ENCODE results near the gene AP2S1. TPM values are rescaled to one million over a fixed set of nuclear protein-coding genes. Genes with fewer than 3 reads are reported as not detected.

AP2S1 gene
- total RNA-seq, 1 experiment from 2014 or later: 241 TPM

GRCh38 chr19:46830864-46831263 is 19.8 kb downstream of the AP2S1 start:
- H3K27ac ChIP-seq (ENCODE audit: low read depth, low read length, poor library complexity, severe bottlenecking): no peak overlapping the region
- DNase-seq (ENCODE audit: low spot score): no peak

GRCh38 chr19:46828484-46828883 is 22.2 kb downstream of the AP2S1 start:
- BruUV-seq (replicated peaks): no TSS peak
- ChIA-PET CTCF (interaction anchor here (0.7 kb wide), 2 partner anchors 33 to 137 kb away, joined by 3 read pairs; no protein-coding TSS in a partner anchor), POLR2A (ENCODE audit: low non-redundant PET) (interaction anchor here (0.7 kb wide), 1 partner anchor 33 kb away, joined by 6 read pairs; no protein-coding TSS in a partner anchor)
- intact Hi-C loops (cut with micrococcal nuclease; ENCODE audit: unreplicated experiment): no loop called here
- no peaks in the 10 kb centered on the region for H3K4me1 ChIP-seq (ENCODE audit: insufficient read depth, low read length, poor library complexity, severe bottlenecking)
- H3K9me3 ChIP-seq (ENCODE audit: low read depth, low read length, poor library complexity, severe bottlenecking): no peaks in the 10 kb centered on the region
- H3K27ac ChIP-seq (ENCODE audit: low read depth, low read length, poor library complexity, severe bottlenecking): no peak overlapping the region
- no peak for DNase-seq (ENCODE audit: low spot score)
- H3K27me3 ChIP-seq (replicated peaks; ENCODE audit: insufficient read depth, low read depth, low read length, poor library complexity): no peaks in the 10 kb centered on the region
- TF ChIP-seq EZH2 (IDR thresholded peaks at IDR 0.05; ENCODE audit: borderline replicate concordance, low read depth, low read length, poor library complexity, severe bottlenecking) (no peak), CTCF (conservative IDR thresholded peaks at IDR 0.05; ENCODE audit: low read depth, low read length) (no peak)
- H3K4me3 ChIP-seq (ENCODE audit: low read depth, low read length, poor library complexity, severe bottlenecking): no peak overlapping the region
- no peaks in the 10 kb centered on the region for H3K36me3 ChIP-seq (ENCODE audit: insufficient read depth, low read length, poor library complexity, severe bottlenecking)

More at GRCh38 chr19:46830864-46831263, 19.8 kb downstream of the AP2S1 start:
- TF ChIP-seq CTCF (conservative IDR thresholded peaks at IDR 0.05; ENCODE audit: low read depth, low read length) (no peak), EZH2 (IDR thresholded peaks at IDR 0.05; ENCODE audit: borderline replicate concordance, low read depth, low read length, poor library complexity, severe bottlenecking) (no peak)
- CTCF ChIA-PET: no interaction called here
- no peaks in the 10 kb centered on the region for H3K4me1 ChIP-seq (ENCODE audit: insufficient read depth, low read length, poor library complexity, severe bottlenecking)
- no TSS peak for BruUV-seq (replicated peaks)
- no peak overlapping the region for H3K4me3 ChIP-seq (ENCODE audit: low read depth, low read length, poor library complexity, severe bottlenecking)
- POLR2A ChIA-PET (ENCODE audit: low non-redundant PET): no interaction called here
- H3K27me3 ChIP-seq (replicated peaks; ENCODE audit: insufficient read depth, low read depth, low read length, poor library complexity): no peaks in the 10 kb centered on the region
- no peaks in the 10 kb centered on the region for H3K9me3 ChIP-seq (ENCODE audit: low read depth, low read length, poor library complexity, severe bottlenecking)
- intact Hi-C loops (cut with micrococcal nuclease; ENCODE audit: unreplicated experiment): no loop called here
- H3K36me3 ChIP-seq (ENCODE audit: insufficient read depth, low read length, poor library complexity, severe bottlenecking): no peaks in the 10 kb centered on the region

GRCh38 chr19:46825731-46826055 is 25.0 kb downstream of the AP2S1 start:
- no peak for TF ChIP-seq CTCF (conservative IDR thresholded peaks at IDR 0.05; ENCODE audit: low read depth, low read length)
- ChIA-PET CTCF (no interaction called here), POLR2A (ENCODE audit: low non-redundant PET) (no interaction called here)
- Histone ChIP-seq H3K4me1 (ENCODE audit: insufficient read depth, low read length, poor library complexity, severe bottlenecking) (peaks cover 1% of the 10 kb centered on the region), H3K27me3 (replicated peaks; ENCODE audit: insufficient read depth, low read depth, low read length, poor library complexity) (no peaks in the 10 kb centered on the region), H3K4me3 (ENCODE audit: low read depth, low read length, poor library complexity, severe bottlenecking) (no peak overlapping the region), H3K9me3 (ENCODE audit: low read depth, low read length, poor library complexity, severe bottlenecking) (no peaks in the 10 kb centered on the region), H3K27ac (ENCODE audit: low read depth, low read length, poor library complexity, severe bottlenecking) (no peak overlapping the region), H3K36me3 (ENCODE audit: insufficient read depth, low read length, poor library complexity, severe bottlenecking) (no peaks in the 10 kb centered on the region)
- no TSS peak for BruUV-seq (replicated peaks)
- DNase-seq (ENCODE audit: low spot score): no peak
- intact Hi-C loops (cut with micrococcal nuclease; ENCODE audit: unreplicated experiment): no loop called here
